Endodermal cell (in vitro differentiated cells): Measurements from ENCODE around the gene DCAF5. TPM values are rescaled to one million over a fixed set of nuclear protein-coding genes. Genes with fewer than 3 reads are reported as not detected.

Experiments used
- DNase-seq: peaks from one replicate; pipeline ENCODE4 v3.0.0-alpha.2; 2017
- H3K27ac ChIP-seq: 2 replicates; pipeline ENCODE4 v1.5.1; 2013; ENCODE audit warnings: mild to moderate bottlenecking, low read depth, low read length, moderate library complexity
- H3K27me3 ChIP-seq: 2 replicates; pipeline ENCODE4 v1.6.1; 2013; ENCODE audit warnings: mild to moderate bottlenecking, low read length, moderate library complexity; ENCODE audit not compliant: insufficient read depth, control insufficient read depth, poor library complexity, severe bottlenecking
- H3K36me3 ChIP-seq: 2 replicates; pipeline ENCODE4 v1.7.0; 2013; ENCODE audit warnings: mild to moderate bottlenecking, low read length, moderate library complexity; ENCODE audit not compliant: control insufficient read depth, insufficient read depth
- H3K4me1 ChIP-seq: one replicate; pipeline ENCODE4 v1.7.0; 2013; ENCODE audit warnings: low read length; ENCODE audit not compliant: control insufficient read depth, insufficient read depth
- H3K4me3 ChIP-seq: 2 replicates; pipeline ENCODE4 v1.5.1; 2013; ENCODE audit warnings: mild to moderate bottlenecking, low read length, moderate library complexity
- H3K9ac ChIP-seq: 2 replicates; pipeline ENCODE4 v1.6.1; 2013; ENCODE audit warnings: mild to moderate bottlenecking, low read length, moderate library complexity; ENCODE audit not compliant: poor library complexity, severe bottlenecking; ENCODE audit errors: extremely low read depth
- H3K9me3 ChIP-seq: 2 replicates; pipeline ENCODE4 v1.6.1; 2013; ENCODE audit warnings: mild to moderate bottlenecking, low read length, moderate library complexity; ENCODE audit not compliant: control insufficient read depth
- H3K27ac Mint-ChIP-seq: 2 replicates; pipeline ENCODE4 v1.8.0; 2020; ENCODE audit warnings: mixed read lengths
- H3K27me3 Mint-ChIP-seq: 2 replicates; pipeline ENCODE4 v1.8.0; 2021; ENCODE audit warnings: mild to moderate bottlenecking, mixed read lengths; ENCODE audit not compliant: insufficient read depth
- H3K36me3 Mint-ChIP-seq: 2 replicates; pipeline ENCODE4 v1.8.0; 2020; ENCODE audit warnings: low read depth, mixed read lengths
- H3K4me1 Mint-ChIP-seq: 2 replicates; pipeline ENCODE4 v1.8.0; 2020; ENCODE audit warnings: mixed read lengths
- H3K4me3 Mint-ChIP-seq: 2 replicates; pipeline ENCODE4 v1.8.0; 2020; ENCODE audit warnings: mild to moderate bottlenecking, moderate library complexity, mixed read lengths
- H3K9me3 Mint-ChIP-seq: 2 replicates; pipeline ENCODE4 v1.8.0; 2020; ENCODE audit warnings: mild to moderate bottlenecking, mixed read lengths
- CTCF ChIP-seq: fragments of 200-600 bp; sonication (generic); conservative IDR thresholded peaks from 2 replicates; pipeline ENCODE4 v1.5.0; 2021; ENCODE audit warnings: antibody characterized with exemption, mild to moderate bottlenecking
- WGBS, 2 experiments: methylation state at CpG; one replicate each; pipeline versions ENCODE4 v1.1.5 to v1.1.7; 2013; ENCODE audit warnings: missing lambda C conversion rate in 2 of 2, mixed read lengths in 1 of 2; ENCODE audit not compliant: insufficient coverage in 1 of 2, insufficient read length in 1 of 2; 5-methylcytosine and 5-hydroxymethylcytosine counted together
- total RNA-seq, 2 donors: library from RNA; stranded (reverse); fragmentation: NEBNext Ultra II Directional in 1 of 2; extraction: Animal tissue kit (Norgen Biotek cat#: 25700) in 1 of 2; gene quantifications; 2 replicates in 1 of 2; 3 replicates in 1 of 2; pipeline ENCODE4 v1.2.1, GENCODE V29; 2021

Gene DCAF5
- total RNA-seq, 2 donors from 2014 or later, result 61.1 to 69.6 TPM

- DNase-seq, result no peak
- H3K27ac ChIP-seq, result no peak overlapping the region
- TF ChIP-seq CTCF, result no peak
- peaks cover 28% of the 10 kb centered on the region for H3K4me1 ChIP-seq
- peaks cover 4% of the 10 kb centered on the region for H3K36me3 ChIP-seq
- H3K9ac ChIP-seq, result no peak overlapping the region
- H3K4me3 ChIP-seq, result no peak overlapping the region
- no peaks in the 10 kb centered on the region for H3K9me3 Mint-ChIP-seq
- H3K4me3 Mint-ChIP-seq, result no peak overlapping the region
- H3K9me3 ChIP-seq, result no peaks in the 10 kb centered on the region
- no peaks in the 10 kb centered on the region for H3K27me3 Mint-ChIP-seq
- peaks cover 4% of the 10 kb centered on the region for H3K36me3 Mint-ChIP-seq
- no peaks in the 10 kb centered on the region for H3K27me3 ChIP-seq
- WGBS, 2 experiments, result 87 to 100% methylated on average over 2 to 8 of the region's 8 CpGs
- peaks cover 75% of the 10 kb centered on the region for H3K4me1 Mint-ChIP-seq
- peak overlapping the region; percentile 52 for H3K27ac Mint-ChIP-seq
Measured at GRCh38 chr14:69043596-69044260, 109.2 kb downstream of the DCAF5 start.

- Mint-ChIP-seq H3K9me3 (no peaks in the 10 kb centered on the region), H3K4me3 (no peak overlapping the region), H3K27ac (no peak overlapping the region), H3K4me1 (peaks cover 76% of the 10 kb centered on the region), H3K36me3 (no peaks in the 10 kb centered on the region), H3K27me3 (no peaks in the 10 kb centered on the region)
- peaks cover 34% of the 10 kb centered on the region for H3K4me1 ChIP-seq
- no peak for DNase-seq
- no peaks in the 10 kb centered on the region for H3K36me3 ChIP-seq
- WGBS, 2 experiments, result 86 to 96% methylated on average over 7 to 10 of the region's 10 CpGs
- H3K4me3 ChIP-seq, result no peak overlapping the region
- H3K27ac ChIP-seq, result no peak overlapping the region
- H3K9ac ChIP-seq, result no peak overlapping the region
- no peaks in the 10 kb centered on the region for H3K9me3 ChIP-seq
- no peaks in the 10 kb centered on the region for H3K27me3 ChIP-seq
- no peak for TF ChIP-seq CTCF
Measured at GRCh38 chr14:69042787-69043444, 110.0 kb downstream of the DCAF5 start.

- Mint-ChIP-seq H3K27ac (no peak overlapping the region), H3K9me3 (no peaks in the 10 kb centered on the region), H3K36me3 (no peaks in the 10 kb centered on the region), H3K27me3 (no peaks in the 10 kb centered on the region), H3K4me3 (no peak overlapping the region), H3K4me1 (peaks cover 76% of the 10 kb centered on the region)
- no peak for TF ChIP-seq CTCF
- no peak for DNase-seq
- H3K4me1 ChIP-seq, result peaks cover 38% of the 10 kb centered on the region
- no peaks in the 10 kb centered on the region for H3K9me3 ChIP-seq
- no peak overlapping the region for H3K4me3 ChIP-seq
- no peaks in the 10 kb centered on the region for H3K27me3 ChIP-seq
- 72 to 88% methylated on average over 3 of the region's 3 CpGs for WGBS, 2 experiments
- H3K9ac ChIP-seq, result no peak overlapping the region
- H3K36me3 ChIP-seq, result no peaks in the 10 kb centered on the region
- H3K27ac ChIP-seq, result no peak overlapping the region
Measured at GRCh38 chr14:69042299-69042698, 110.6 kb downstream of the DCAF5 start.
